SKM-1 (cell line): ENCODE measurements around the gene ZNF628.

Experiments
- DNase-seq: peaks from one replicate; lab custom pipeline; 2025; ENCODE audit not compliant: unreplicated experiment; lab: John Stamatoyannopoulos, UW

ZNF628 gene

GRCh38 chr19:55527197-55528029, 51.0 kb downstream of the ZNF628 start:
- DNase-seq, result no peak

GRCh38 chr19:55528030-55528803, 51.8 kb downstream of the ZNF628 start:
- no peak for DNase-seq

GRCh38 chr19:55529636-55530234, 53.3 kb downstream of the ZNF628 start:
- DNase-seq, result no peak

- DNase-seq, result no peak
Observed at GRCh38 chr19:55530996-55531395, 54.6 kb downstream of the ZNF628 start.
